ENCODE data around the gene AGXT2.

Gene AGXT2

GRCh38 chr5:34957321-34957720 is 90.4 kb downstream of the AGXT2 start:
- no peak for DNase-seq (ENCODE audit: low read depth, low spot score)
- no peak overlapping the region for H3K4me3 ChIP-seq (ENCODE audit: low read depth, low read length)
- in situ Hi-C loops (cut with HindIII; ENCODE audit: low sequenced_read_pairs), result no loop called here
- no peak for TF ChIP-seq CTCF (IDR thresholded peaks at IDR 0.05; ENCODE audit: low read depth, low read length)
